Progenitor cell of endocrine pancreas (in vitro differentiated cells): ENCODE measurements around the gene BRIP1. TPM values are rescaled to one million over a fixed set of nuclear protein-coding genes. Genes with fewer than 3 reads are reported as not detected.
"Not testable (repeated sequence)": the region's sequence is repeated elsewhere in the genome, so short reads cannot be mapped to it uniquely, and the experiment has no call there.

ENCODE experiments used
- DNase-seq: peaks from one replicate; pipeline ENCODE4 v3.0.0; 2021; ENCODE audit warnings: low spot score; ENCODE audit not compliant: unreplicated experiment
- H3K27ac Mint-ChIP-seq: 2 replicates; pipeline ENCODE4 v1.8.0; 2021; ENCODE audit warnings: mild to moderate bottlenecking, moderate library complexity, mixed read lengths
- H3K27me3 Mint-ChIP-seq: 2 replicates; pipeline ENCODE4 v1.8.0; 2021; ENCODE audit warnings: mixed read lengths
- H3K36me3 Mint-ChIP-seq: 2 replicates; pipeline ENCODE4 v1.8.0; 2022; ENCODE audit warnings: mixed read lengths; ENCODE audit not compliant: insufficient read depth
- H3K4me1 Mint-ChIP-seq: 2 replicates; pipeline ENCODE4 v1.8.0; 2021; ENCODE audit warnings: low read depth, mixed read lengths
- H3K4me3 Mint-ChIP-seq: 2 replicates; pipeline ENCODE4 v1.8.0; 2021; ENCODE audit warnings: low read depth, mild to moderate bottlenecking, moderate library complexity, mixed read lengths
- H3K9me3 Mint-ChIP-seq: 2 replicates; pipeline ENCODE4 v1.8.0; 2021; ENCODE audit warnings: low read depth, mixed read lengths
- CTCF ChIP-seq: fragments of 200-600 bp; sonication (generic); IDR thresholded peaks from one replicate; pipeline ENCODE4 v1.5.0; 2021; ENCODE audit warnings: antibody characterized with exemption, mild to moderate bottlenecking; ENCODE audit not compliant: unreplicated experiment
- total RNA-seq: library from RNA; stranded (reverse); gene quantifications from 2 replicates; pipeline ENCODE4 v1.2.1, GENCODE V29; 2021

BRIP1 gene
- total RNA-seq, 1 donor from 2014 or later = 13.5 TPM

- no peak for DNase-seq
- no peaks in the 10 kb centered on the region for H3K36me3 Mint-ChIP-seq
- TF ChIP-seq CTCF = no peak
- H3K27me3 Mint-ChIP-seq = no peaks in the 10 kb centered on the region
- peaks cover 5% of the 10 kb centered on the region for H3K9me3 Mint-ChIP-seq
- no peaks in the 10 kb centered on the region for H3K4me1 Mint-ChIP-seq
- no peak overlapping the region for H3K4me3 Mint-ChIP-seq
- no peak overlapping the region for H3K27ac Mint-ChIP-seq
Observed at GRCh38 chr17:61672140-61672539, 191.2 kb downstream of the BRIP1 start.

- peaks cover 5% of the 10 kb centered on the region for H3K9me3 Mint-ChIP-seq
Observed at GRCh38 chr17:61670691-61671090, 192.6 kb downstream of the BRIP1 start.

GRCh38 chr17:61669522-61669921, 193.8 kb downstream of the BRIP1 start:
- DNase-seq = no peak
- no peaks in the 10 kb centered on the region for H3K27me3 Mint-ChIP-seq
- peaks cover 8% of the 10 kb centered on the region for H3K9me3 Mint-ChIP-seq
- no peak overlapping the region for H3K4me3 Mint-ChIP-seq
- H3K27ac Mint-ChIP-seq = no peak overlapping the region
- peaks cover 1% of the 10 kb centered on the region for H3K36me3 Mint-ChIP-seq
- TF ChIP-seq CTCF = no peak
- peaks cover 4% of the 10 kb centered on the region for H3K4me1 Mint-ChIP-seq

More at GRCh38 chr17:61670691-61671090, 192.6 kb downstream of the BRIP1 start:
- Mint-ChIP-seq H3K4me1 (no peaks in the 10 kb centered on the region), H3K36me3 (no peaks in the 10 kb centered on the region), H3K27ac (no peak overlapping the region), H3K27me3 (no peaks in the 10 kb centered on the region), H3K4me3 (no peak overlapping the region)
- no peak for TF ChIP-seq CTCF
- no peak for DNase-seq

- peaks cover 4% of the 10 kb centered on the region for H3K4me1 Mint-ChIP-seq
- DNase-seq = no peak
- H3K36me3 Mint-ChIP-seq = peaks cover 1% of the 10 kb centered on the region
- TF ChIP-seq CTCF = no peak
- H3K27ac Mint-ChIP-seq = no peak overlapping the region
- H3K27me3 Mint-ChIP-seq = no peaks in the 10 kb centered on the region
- peaks cover 5% of the 10 kb centered on the region for H3K9me3 Mint-ChIP-seq
- H3K4me3 Mint-ChIP-seq = no peak overlapping the region
Observed at GRCh38 chr17:61668486-61668885, 194.8 kb downstream of the BRIP1 start.

GRCh38 chr17:61666406-61667088, 196.8 kb downstream of the BRIP1 start:
- H3K4me3 Mint-ChIP-seq, H3K9me3 Mint-ChIP-seq, H3K4me1 Mint-ChIP-seq, H3K36me3 Mint-ChIP-seq, H3K27ac Mint-ChIP-seq, H3K27me3 Mint-ChIP-seq, DNase-seq: not testable (repeated sequence)

GRCh38 chr17:61663310-61663709, 200.0 kb downstream of the BRIP1 start:
- Mint-ChIP-seq H3K4me1 (peaks cover 6% of the 10 kb centered on the region), H3K27me3 (no peaks in the 10 kb centered on the region), H3K27ac (no peak overlapping the region), H3K4me3 (no peak overlapping the region), H3K9me3 (peaks cover 5% of the 10 kb centered on the region), H3K36me3 (peaks cover 1% of the 10 kb centered on the region)
- DNase-seq = no peak
- TF ChIP-seq CTCF = no peak
